ENCODE measurements around the gene ALS2CL.

DNA sequence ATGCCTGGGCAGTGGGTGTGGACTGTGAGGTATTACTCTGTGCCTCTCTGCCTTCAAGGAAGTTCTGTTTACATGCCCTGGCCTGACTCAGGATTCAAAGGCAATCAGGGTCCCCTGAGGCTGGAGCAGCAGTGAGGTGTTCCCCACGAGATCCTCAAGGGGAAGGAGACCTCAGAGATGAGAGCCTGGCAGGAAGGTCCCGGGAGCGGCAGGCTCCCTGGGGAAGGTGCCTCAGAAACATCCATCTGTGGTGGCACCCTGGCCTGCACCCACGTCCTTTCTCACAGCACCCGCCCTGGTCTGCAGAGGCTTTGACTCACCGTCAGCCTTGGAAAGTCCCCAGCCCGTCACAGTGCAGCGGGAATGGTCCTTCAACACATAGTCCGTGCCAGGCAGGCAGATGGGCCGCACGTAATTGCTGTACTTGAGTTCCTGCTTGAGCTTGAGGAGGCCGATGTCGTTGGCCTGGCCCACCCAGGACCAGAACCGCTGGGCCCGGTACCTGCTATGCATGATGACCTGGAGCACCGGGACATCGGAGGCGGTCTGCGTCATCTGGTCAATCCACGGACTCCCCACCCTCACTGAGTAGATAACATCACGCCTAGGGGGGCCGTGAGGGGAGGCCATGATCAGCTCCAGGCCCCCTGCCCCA is 20.5 kb upstream of the ALS2CL start:
- TF ChIP-seq FOXM1 (IDR thresholded peaks at IDR 0.05; ENCODE audit: borderline replicate concordance, low read depth) (no peak), YY1 (IDR thresholded peaks at IDR 0.05; ENCODE audit: low read depth) (no peak), TAF1 (IDR thresholded peaks at IDR 0.05; ENCODE audit: low read depth) (no peak), TCF12 (IDR thresholded peaks at IDR 0.05; ENCODE audit: low read depth) (no peak), NFIC (IDR thresholded peaks at IDR 0.05) (no peak), RAD21 (IDR thresholded peaks at IDR 0.05; ENCODE audit: low read depth) (no peak), EP300 (IDR thresholded peaks at IDR 0.05; ENCODE audit: borderline replicate concordance) (no peak), CEBPB (IDR thresholded peaks at IDR 0.05) (no peak)
- TF ChIP-seq, protein P1, sequence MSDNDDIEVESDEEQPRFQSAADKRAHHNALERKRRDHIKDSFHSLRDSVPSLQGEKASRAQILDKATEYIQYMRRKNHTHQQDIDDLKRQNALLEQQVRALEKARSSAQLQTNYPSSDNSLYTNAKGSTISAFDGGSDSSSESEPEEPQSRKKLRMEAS (IDR thresholded peaks at IDR 0.05) = no peak

Data from Ishikawa (cell line).